HepG2 (cell line): ENCODE measurements around the gene TAF9B. TPM values are rescaled to one million over a fixed set of nuclear protein-coding genes. Genes with fewer than 3 reads are reported as not detected.

Source experiments
- ARID2 ChIP-seq: sonication (generic); formaldehyde crosslinking; IDR thresholded peaks from 2 replicates; pipeline ENCODE4 v1.8.1; 2022; ENCODE audit warnings: mild to moderate bottlenecking, missing genetic modification reagents, borderline replicate concordance
- GZF1 ChIP-seq: sonication (generic); formaldehyde crosslinking; IDR thresholded peaks from 2 replicates; pipeline ENCODE4 v1.5.1; 2020; ENCODE audit warnings: mild to moderate bottlenecking, missing genetic modification reagents
- HDAC6 ChIP-seq: fragments of 200-600 bp; sonication (generic); IDR thresholded peaks from 2 replicates; pipeline ENCODE4 v1.7.0; 2017; ENCODE audit warnings: mild to moderate bottlenecking, antibody characterized with exemption, low read length, low read depth
- KDM6A ChIP-seq: IDR thresholded peaks from 2 replicates; pipeline ENCODE4 v1.6.1; 2016; ENCODE audit warnings: low read depth
- KLF13 ChIP-seq: sonication (generic); formaldehyde crosslinking; IDR thresholded peaks from 2 replicates; pipeline ENCODE4 v1.4.0; 2020; ENCODE audit warnings: mild to moderate bottlenecking, missing genetic modification reagents
- KMT2B ChIP-seq: IDR thresholded peaks from 2 replicates; pipeline ENCODE4 v1.6.1; 2016; ENCODE audit warnings: missing genetic modification reagents, missing compliant biosample characterization
- MTA3 ChIP-seq: sonication (generic); formaldehyde crosslinking; IDR thresholded peaks from 2 replicates; pipeline ENCODE4 v1.4.0; 2020; ENCODE audit warnings: missing genetic modification reagents
- NFKB2 ChIP-seq: sonication (generic); formaldehyde crosslinking; IDR thresholded peaks from 2 replicates; pipeline ENCODE4 v1.4.0; 2020; ENCODE audit warnings: missing genetic modification reagents, borderline replicate concordance
- PAX8 ChIP-seq: sonication (generic); formaldehyde crosslinking; IDR thresholded peaks from 2 replicates; pipeline ENCODE4 v1.8.0; 2022; ENCODE audit warnings: mild to moderate bottlenecking, missing genetic modification reagents, borderline replicate concordance
- POLR2AphosphoS5 ChIP-seq: IDR thresholded peaks from 2 replicates; pipeline ENCODE4 v1.6.1; 2012; ENCODE audit warnings: low read depth, low read length
- RFX3 ChIP-seq: IDR thresholded peaks from 2 replicates; pipeline ENCODE4 v1.6.1; 2016; ENCODE audit warnings: missing biosample characterization, missing genetic modification reagents
- SMARCE1 ChIP-seq: fragments of 450-650 bp; IDR thresholded peaks from 2 replicates; pipeline ENCODE4 v1.6.1; 2017; ENCODE audit warnings: borderline replicate concordance
- SMYD3 ChIP-seq: sonication (generic); formaldehyde crosslinking; IDR thresholded peaks from 2 replicates; pipeline ENCODE4 v1.8.1; 2023; ENCODE audit warnings: mild to moderate bottlenecking, missing genetic modification reagents
- TEAD2 ChIP-seq: sonication (generic); formaldehyde crosslinking; IDR thresholded peaks from 2 replicates; pipeline ENCODE4 v1.9.0; 2021; ENCODE audit warnings: missing genetic modification reagents
- ZFP1 ChIP-seq: IDR thresholded peaks from 2 replicates; pipeline ENCODE4 v1.6.1; 2016
- ZNF124 ChIP-seq: sonication (generic); formaldehyde crosslinking; IDR thresholded peaks from 2 replicates; pipeline ENCODE4 v1.4.0; 2020; ENCODE audit warnings: missing genetic modification reagents
- ZNF326 ChIP-seq: sonication (generic); formaldehyde crosslinking; IDR thresholded peaks from 2 replicates; pipeline ENCODE4 v1.4.0; 2020; ENCODE audit warnings: missing genetic modification reagents, borderline replicate concordance
- ZNF569 ChIP-seq: sonication (generic); formaldehyde crosslinking; IDR thresholded peaks from 2 replicates; pipeline ENCODE4 v1.5.0; 2020; ENCODE audit warnings: mild to moderate bottlenecking, missing genetic modification reagents, moderate library complexity, borderline replicate concordance
- ZNF891 ChIP-seq: sonication (generic); formaldehyde crosslinking; IDR thresholded peaks from 2 replicates; pipeline ENCODE4 v1.5.0; 2020; ENCODE audit warnings: mild to moderate bottlenecking, missing genetic modification reagents
- polyA plus RNA-seq, 8 experiments: library from polyadenylated mRNA; depleted of rRNA in 3 of 8; stranded (reverse) in 7 of 8; unstranded in 1 of 8; fragments of >200 nt; fragmentation: Illumina TruSeq in 4 of 8; extraction: Trizol in 4 of 8; gene quantifications; 2 replicates each; pipeline versions ENCODE4 v1.2.1 to v1.2.3, GENCODE V29; 2011 to 2016; ENCODE audit warnings: low read depth in 4 of 8, missing spikeins in 1 of 8, mixed read lengths in 1 of 8; ENCODE audit not compliant: insufficient read depth in 1 of 8
- total RNA-seq, 5 experiments: library from RNA; depleted of rRNA; stranded (reverse); fragments of >200 nt; fragmentation: Illumina TruSeq; extraction: Trizol; gene quantifications; 2 replicates each; pipeline ENCODE4 v1.2.3, GENCODE V29; 2016; ENCODE audit warnings: low read depth in 1 of 5
- TF ChIP-seq, protein P1 (sequence below): sonication (generic); formaldehyde crosslinking; conservative IDR thresholded peaks from 2 replicates; pipeline ENCODE4 v1.4.0; 2020; ENCODE audit warnings: missing genetic modification reagents
- TF ChIP-seq, protein P2 (sequence below): sonication (generic); formaldehyde crosslinking; IDR thresholded peaks from 2 replicates; pipeline ENCODE4 v1.4.0; 2020; ENCODE audit warnings: missing genetic modification reagents, borderline replicate concordance
- TF ChIP-seq, protein P3 (sequence below): sonication (generic); formaldehyde crosslinking; IDR thresholded peaks from 2 replicates; pipeline ENCODE4 v1.4.0; 2020; ENCODE audit warnings: low read depth, mild to moderate bottlenecking, missing genetic modification reagents
- TF ChIP-seq, protein P4 (sequence below): sonication (generic); formaldehyde crosslinking; IDR thresholded peaks from 2 replicates; pipeline ENCODE4 v1.4.0; 2020; ENCODE audit warnings: missing genetic modification reagents, borderline replicate concordance

The TAF9B gene
- total and polyA plus RNA-seq, 2 of the 13 experiments (the other 11 are each of a cell fraction or from before 2014, with no cell fraction given): 10.8 to 15.2 TPM

GRCh38 chrX:78103623-78104446 lies 35.6 kb downstream of the TAF9B start, which contains the start of gene PGK1 (continued):
- TF ChIP-seq, protein P1, sequence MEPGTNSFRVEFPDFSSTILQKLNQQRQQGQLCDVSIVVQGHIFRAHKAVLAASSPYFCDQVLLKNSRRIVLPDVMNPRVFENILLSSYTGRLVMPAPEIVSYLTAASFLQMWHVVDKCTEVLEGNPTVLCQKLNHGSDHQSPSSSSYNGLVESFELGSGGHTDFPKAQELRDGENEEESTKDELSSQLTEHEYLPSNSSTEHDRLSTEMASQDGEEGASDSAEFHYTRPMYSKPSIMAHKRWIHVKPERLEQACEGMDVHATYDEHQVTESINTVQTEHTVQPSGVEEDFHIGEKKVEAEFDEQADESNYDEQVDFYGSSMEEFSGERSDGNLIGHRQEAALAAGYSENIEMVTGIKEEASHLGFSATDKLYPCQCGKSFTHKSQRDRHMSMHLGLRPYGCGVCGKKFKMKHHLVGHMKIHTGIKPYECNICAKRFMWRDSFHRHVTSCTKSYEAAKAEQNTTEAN (CRISPR knock-in tag): no peak
- TF ChIP-seq ZFP1: no peak
- TF ChIP-seq, protein P2, sequence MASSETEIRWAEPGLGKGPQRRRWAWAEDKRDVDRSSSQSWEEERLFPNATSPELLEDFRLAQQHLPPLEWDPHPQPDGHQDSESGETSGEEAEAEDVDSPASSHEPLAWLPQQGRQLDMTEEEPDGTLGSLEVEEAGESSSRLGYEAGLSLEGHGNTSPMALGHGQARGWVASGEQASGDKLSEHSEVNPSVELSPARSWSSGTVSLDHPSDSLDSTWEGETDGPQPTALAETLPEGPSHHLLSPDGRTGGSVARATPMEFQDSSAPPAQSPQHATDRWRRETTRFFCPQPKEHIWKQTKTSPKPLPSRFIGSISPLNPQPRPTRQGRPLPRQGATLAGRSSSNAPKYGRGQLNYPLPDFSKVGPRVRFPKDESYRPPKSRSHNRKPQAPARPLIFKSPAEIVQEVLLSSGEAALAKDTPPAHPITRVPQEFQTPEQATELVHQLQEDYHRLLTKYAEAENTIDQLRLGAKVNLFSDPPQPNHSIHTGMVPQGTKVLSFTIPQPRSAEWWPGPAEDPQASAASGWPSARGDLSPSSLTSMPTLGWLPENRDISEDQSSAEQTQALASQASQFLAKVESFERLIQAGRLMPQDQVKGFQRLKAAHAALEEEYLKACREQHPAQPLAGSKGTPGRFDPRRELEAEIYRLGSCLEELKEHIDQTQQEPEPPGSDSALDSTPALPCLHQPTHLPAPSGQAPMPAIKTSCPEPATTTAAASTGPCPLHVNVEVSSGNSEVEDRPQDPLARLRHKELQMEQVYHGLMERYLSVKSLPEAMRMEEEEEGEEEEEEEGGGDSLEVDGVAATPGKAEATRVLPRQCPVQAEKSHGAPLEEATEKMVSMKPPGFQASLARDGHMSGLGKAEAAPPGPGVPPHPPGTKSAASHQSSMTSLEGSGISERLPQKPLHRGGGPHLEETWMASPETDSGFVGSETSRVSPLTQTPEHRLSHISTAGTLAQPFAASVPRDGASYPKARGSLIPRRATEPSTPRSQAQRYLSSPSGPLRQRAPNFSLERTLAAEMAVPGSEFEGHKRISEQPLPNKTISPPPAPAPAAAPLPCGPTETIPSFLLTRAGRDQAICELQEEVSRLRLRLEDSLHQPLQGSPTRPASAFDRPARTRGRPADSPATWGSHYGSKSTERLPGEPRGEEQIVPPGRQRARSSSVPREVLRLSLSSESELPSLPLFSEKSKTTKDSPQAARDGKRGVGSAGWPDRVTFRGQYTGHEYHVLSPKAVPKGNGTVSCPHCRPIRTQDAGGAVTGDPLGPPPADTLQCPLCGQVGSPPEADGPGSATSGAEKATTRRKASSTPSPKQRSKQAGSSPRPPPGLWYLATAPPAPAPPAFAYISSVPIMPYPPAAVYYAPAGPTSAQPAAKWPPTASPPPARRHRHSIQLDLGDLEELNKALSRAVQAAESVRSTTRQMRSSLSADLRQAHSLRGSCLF (CRISPR knock-in tag): no peak
- no peak for TF ChIP-seq PAX8
- TF ChIP-seq MTA3 (CRISPR knock-in tag): no peak
- no peak for TF ChIP-seq HDAC6
- TF ChIP-seq ZNF124 (CRISPR knock-in tag): peak; percentile 27; the same call in 1 of the 2 replicates
- TF ChIP-seq TEAD2 (CRISPR knock-in tag): no peak
- no peak for TF ChIP-seq KDM6A (CRISPR knock-in tag)
- TF ChIP-seq NFKB2: peak; percentile 71; the same call in 1 of the 2 replicates
- TF ChIP-seq SMARCE1: no peak
- TF ChIP-seq ZNF326 (CRISPR knock-in tag): no peak
- TF ChIP-seq GZF1 (CRISPR knock-in tag): no peak
- peak; percentile 17; the same call in 1 of the 2 replicates for TF ChIP-seq SMYD3 (CRISPR knock-in tag)
- TF ChIP-seq, protein P3, sequence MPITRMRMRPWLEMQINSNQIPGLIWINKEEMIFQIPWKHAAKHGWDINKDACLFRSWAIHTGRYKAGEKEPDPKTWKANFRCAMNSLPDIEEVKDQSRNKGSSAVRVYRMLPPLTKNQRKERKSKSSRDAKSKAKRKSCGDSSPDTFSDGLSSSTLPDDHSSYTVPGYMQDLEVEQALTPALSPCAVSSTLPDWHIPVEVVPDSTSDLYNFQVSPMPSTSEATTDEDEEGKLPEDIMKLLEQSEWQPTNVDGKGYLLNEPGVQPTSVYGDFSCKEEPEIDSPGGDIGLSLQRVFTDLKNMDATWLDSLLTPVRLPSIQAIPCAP (CRISPR knock-in tag): no peak
- no peak for TF ChIP-seq RFX3 (CRISPR knock-in tag)
- no peak for TF ChIP-seq ZNF569
- TF ChIP-seq ZNF891 (CRISPR knock-in tag): peak; percentile 78
- peak; percentile 82 for TF ChIP-seq KMT2B (CRISPR knock-in tag)
- no peak for TF ChIP-seq KLF13 (CRISPR knock-in tag)
- peak; percentile 80 for TF ChIP-seq POLR2AphosphoS5
- TF ChIP-seq, protein P4, sequence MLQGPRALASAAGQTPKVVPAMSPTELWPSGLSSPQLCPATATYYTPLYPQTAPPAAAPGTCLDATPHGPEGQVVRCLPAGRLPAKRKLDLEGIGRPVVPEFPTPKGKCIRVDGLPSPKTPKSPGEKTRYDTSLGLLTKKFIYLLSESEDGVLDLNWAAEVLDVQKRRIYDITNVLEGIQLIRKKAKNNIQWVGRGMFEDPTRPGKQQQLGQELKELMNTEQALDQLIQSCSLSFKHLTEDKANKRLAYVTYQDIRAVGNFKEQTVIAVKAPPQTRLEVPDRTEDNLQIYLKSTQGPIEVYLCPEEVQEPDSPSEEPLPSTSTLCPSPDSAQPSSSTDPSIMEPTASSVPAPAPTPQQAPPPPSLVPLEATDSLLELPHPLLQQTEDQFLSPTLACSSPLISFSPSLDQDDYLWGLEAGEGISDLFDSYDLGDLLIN: no peak
- TF ChIP-seq ARID2 (CRISPR knock-in tag): peak; percentile 55; the same call in 1 of the 2 replicates
